Left lung (tissue), 10 donors: ENCODE data around the gene GSX1. TPM values are rescaled to one million over a fixed set of nuclear protein-coding genes. Genes with fewer than 3 reads are reported as not detected.

Source experiments
- ATAC-seq: fragments of 200-7000 bp; cut with Tn5 transposase; one replicate; pipeline ENCODE4 v1.9.1; 2020; ENCODE audit warnings: moderate library complexity
- DNase-seq, 4 donors: peaks; one replicate each; pipeline ENCODE4 v3.0.0-alpha.2; 2013 to 2020
- H3K27ac ChIP-seq, 2 donors: fragments of 200-600 bp; sonication (generic) in 1 of 2; one replicate each; pipeline versions ENCODE4 v1.5.0 to v1.8.0; 2020 to 2021
- H3K27me3 ChIP-seq, 2 donors: fragments of 200-600 bp; sonication (generic) in 1 of 2; one replicate each; pipeline versions ENCODE4 v1.5.0 to v1.8.0; 2020 to 2021
- H3K36me3 ChIP-seq, 2 donors: fragments of 200-600 bp; sonication (generic) in 1 of 2; one replicate each; pipeline versions ENCODE4 v1.5.0 to v1.8.0; 2020 to 2021
- H3K4me1 ChIP-seq, 2 donors: fragments of 200-600 bp; one replicate each; pipeline ENCODE4 v1.8.0; 2021
- H3K4me3 ChIP-seq, 2 donors: fragments of 200-600 bp; sonication (generic) in 1 of 2; one replicate each; pipeline versions ENCODE4 v1.5.0 to v1.8.0; 2020 to 2021; ENCODE audit warnings: mild to moderate bottlenecking in 1 of 2
- H3K9me3 ChIP-seq, 2 donors: fragments of 200-600 bp; sonication (generic) in 1 of 2; one replicate each; pipeline versions ENCODE4 v1.5.0 to v1.8.0; 2020 to 2021
- CTCF ChIP-seq, 2 donors: fragments of 200-600 bp; sonication (generic) in 1 of 2; IDR thresholded peaks; one replicate each; pipeline versions ENCODE4 v1.5.0 to v1.8.0; 2021; ENCODE audit warnings: antibody characterized with exemption in 2 of 2
- intact Hi-C, 2 donors: fragments of 100-400 bp; cut with DNase I; formaldehyde crosslinking; loops; one replicate each; pipeline versions ENCODE4 v1.11.2 to v1.14.2; 2022
- polyA plus RNA-seq, 6 donors: library from polyadenylated mRNA; unstranded; fragments of 120-200 nt; gene quantifications; one replicate each; pipeline ENCODE4 v1.2.1, GENCODE V29; 2013; ENCODE audit not compliant: insufficient read length in 6 of 6
- total RNA-seq, 2 donors: library from RNA; stranded (reverse); fragmentation: NEBNext Ultra II Directional; extraction: Animal tissue kit (Norgen Biotek cat#: 25700); gene quantifications; one replicate each; pipeline ENCODE4 v1.2.1, GENCODE V29; 2021
- donor health status: DM: no; HTN: yes; CAD: no.
- donor health status: DM: no; HTN: no; CAD: no.

GSX1 gene
- total and polyA plus RNA-seq, 8 donors: not detected

DNA sequence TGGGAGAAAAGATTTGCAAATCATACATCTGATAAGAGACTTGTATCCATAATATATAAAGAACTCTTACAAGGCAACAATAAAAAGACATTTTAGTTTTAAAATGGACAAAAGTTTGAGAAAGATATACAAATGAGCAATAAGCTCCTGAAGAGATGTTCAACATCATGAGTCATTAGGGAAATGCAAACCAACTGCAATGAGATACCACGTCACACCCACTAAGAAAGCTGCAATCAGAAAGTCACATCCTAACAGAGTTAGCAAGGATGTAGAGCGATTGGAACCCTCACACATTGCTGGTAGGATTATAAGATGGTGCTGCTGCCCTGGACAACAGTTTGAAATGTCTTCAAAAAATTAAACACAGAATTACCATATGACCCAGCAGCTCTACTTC is 50.3 kb downstream of the GSX1 start:
- H3K27me3 ChIP-seq: peaks cover 4 to 56% of the 10 kb centered on the region in 2 donors
- H3K4me3 ChIP-seq: no peak overlapping the region
- H3K36me3 ChIP-seq: no peaks in the 10 kb centered on the region
- TF ChIP-seq CTCF (IDR thresholded peaks at IDR 0.05): no peak
- no peak for DNase-seq
- H3K9me3 ChIP-seq: peaks cover 0 to 2% of the 10 kb centered on the region in 2 donors
- ATAC-seq: no peak
- intact Hi-C loops: no loop called here
- no peak overlapping the region for H3K27ac ChIP-seq
- H3K4me1 ChIP-seq: no peaks in the 10 kb centered on the region

Other genes starting within 250 kb of the GSX1 start
- gene LNX2, start 172.0 kb upstream of the GSX1 start, total RNA-seq: 10 to 100 TPM; 24.8 to 25.9 TPM
- 10 to 100 TPM; 16.0 to 18.1 (median 17.0) TPM for gene LNX2, start 172.0 kb upstream of the GSX1 start, polyA plus RNA-seq
- 100 to 1,000 TPM; 100 to 121 TPM for gene POLR1D, start 170.6 kb upstream of the GSX1 start, total RNA-seq
- gene POLR1D, start 170.6 kb upstream of the GSX1 start, polyA plus RNA-seq: 100 to 1,000 TPM; 133 to 164 (median 152) TPM
- not detected for gene PDX1, start 127.5 kb downstream of the GSX1 start, total RNA-seq
- gene PDX1, start 127.5 kb downstream of the GSX1 start, polyA plus RNA-seq: not detected
- gene CDX2, start 176.8 kb downstream of the GSX1 start, total RNA-seq: not detected
- not detected for gene CDX2, start 176.8 kb downstream of the GSX1 start, polyA plus RNA-seq
- gene URAD, start 196.2 kb downstream of the GSX1 start, total RNA-seq: not detected
- not detected for gene URAD, start 196.2 kb downstream of the GSX1 start, polyA plus RNA-seq